Common myeloid progenitor, CD34-positive (primary cell): Measurements from ENCODE around the gene FUT7.

Experiments used
- CTCF ChIA-PET: fragments of 350-600 bp; sonication (Branson Sonifier 250); formaldehyde crosslinking; loops from one replicate; lab custom pipeline; 2021; ENCODE audit warnings: antibody characterized with exemption; lab: Charles Lee
- POLR2A ChIA-PET: fragments of 350-600 bp; sonication (Branson Sonifier 250); formaldehyde crosslinking; loops from one replicate; lab custom pipeline; 2021; ENCODE audit warnings: antibody characterized with exemption; lab: Charles Lee
- DNase-seq, 3 donors: peaks; one replicate each; pipeline versions ENCODE4 v3.0.0 to v3.0.0-alpha.2; 2013
- H3K27ac ChIP-seq, 2 experiments: 1 replicate in 1 of 2; 2 replicates in 1 of 2; pipeline ENCODE4 v1.7.0; 2013; ENCODE audit warnings: inconsistent platforms in 2 of 2, low read length in 2 of 2, mild to moderate bottlenecking in 2 of 2, low read depth in 1 of 2, moderate library complexity in 1 of 2; ENCODE audit not compliant: severe bottlenecking in 2 of 2, insufficient read depth in 1 of 2, poor library complexity in 1 of 2
- H3K27me3 ChIP-seq, 5 experiments: replicated peaks in 2 of 5; 1 replicate in 3 of 5; 2 replicates in 2 of 5; pipeline versions ENCODE4 v1.6.1 to v1.7.0; 2013; ENCODE audit warnings: low read length in 4 of 5, mild to moderate bottlenecking in 2 of 5, moderate library complexity in 2 of 5, inconsistent platforms in 1 of 5; ENCODE audit not compliant: insufficient read depth in 5 of 5, control insufficient read depth in 4 of 5
- H3K36me3 ChIP-seq, 4 experiments: 1 replicate in 2 of 4; 2 replicates in 2 of 4; pipeline versions ENCODE4 v1.6.1 to v1.7.0; 2013; ENCODE audit warnings: low read length in 3 of 4, control low read depth in 1 of 4, mild to moderate bottlenecking in 1 of 4; ENCODE audit not compliant: control insufficient read depth in 4 of 4, insufficient read depth in 4 of 4
- H3K4me1 ChIP-seq, 4 experiments: 1 replicate in 3 of 4; 2 replicates in 1 of 4; pipeline versions ENCODE4 v1.6.1 to v1.7.1; 2013; ENCODE audit warnings: low read length in 3 of 4, mild to moderate bottlenecking in 3 of 4, control low read depth in 1 of 4, inconsistent platforms in 1 of 4, moderate library complexity in 1 of 4; ENCODE audit not compliant: control insufficient read depth in 4 of 4, insufficient read depth in 4 of 4; ENCODE audit errors: control extremely low read depth in 1 of 4
- H3K4me3 ChIP-seq, 7 experiments: 1 replicate in 4 of 7; 2 replicates in 3 of 7; pipeline versions ENCODE4 v1.5.1 to v1.7.0; 2013; ENCODE audit warnings: mild to moderate bottlenecking in 7 of 7, low read length in 6 of 7, moderate library complexity in 6 of 7, inconsistent platforms in 2 of 7, low read depth in 2 of 7, control low read depth in 1 of 7; ENCODE audit not compliant: insufficient read depth in 4 of 7, control insufficient read depth in 1 of 7; ENCODE audit errors: extremely low read depth in 1 of 7
- H3K9me3 ChIP-seq, 5 experiments: 1 replicate in 4 of 5; 2 replicates in 1 of 5; pipeline versions ENCODE4 v1.6.1 to v1.7.1; 2013; ENCODE audit warnings: low read length in 4 of 5, mild to moderate bottlenecking in 2 of 5, inconsistent platforms in 1 of 5, low read depth in 1 of 5, moderate library complexity in 1 of 5; ENCODE audit not compliant: control insufficient read depth in 4 of 5, insufficient read depth in 2 of 5; ENCODE audit errors: control extremely low read depth in 1 of 5
- WGBS: methylation state at CpG from one replicate; pipeline ENCODE4 v1.1.5; 2013; ENCODE audit not compliant: insufficient coverage; 5-methylcytosine and 5-hydroxymethylcytosine counted together

FUT7 gene

DNA sequence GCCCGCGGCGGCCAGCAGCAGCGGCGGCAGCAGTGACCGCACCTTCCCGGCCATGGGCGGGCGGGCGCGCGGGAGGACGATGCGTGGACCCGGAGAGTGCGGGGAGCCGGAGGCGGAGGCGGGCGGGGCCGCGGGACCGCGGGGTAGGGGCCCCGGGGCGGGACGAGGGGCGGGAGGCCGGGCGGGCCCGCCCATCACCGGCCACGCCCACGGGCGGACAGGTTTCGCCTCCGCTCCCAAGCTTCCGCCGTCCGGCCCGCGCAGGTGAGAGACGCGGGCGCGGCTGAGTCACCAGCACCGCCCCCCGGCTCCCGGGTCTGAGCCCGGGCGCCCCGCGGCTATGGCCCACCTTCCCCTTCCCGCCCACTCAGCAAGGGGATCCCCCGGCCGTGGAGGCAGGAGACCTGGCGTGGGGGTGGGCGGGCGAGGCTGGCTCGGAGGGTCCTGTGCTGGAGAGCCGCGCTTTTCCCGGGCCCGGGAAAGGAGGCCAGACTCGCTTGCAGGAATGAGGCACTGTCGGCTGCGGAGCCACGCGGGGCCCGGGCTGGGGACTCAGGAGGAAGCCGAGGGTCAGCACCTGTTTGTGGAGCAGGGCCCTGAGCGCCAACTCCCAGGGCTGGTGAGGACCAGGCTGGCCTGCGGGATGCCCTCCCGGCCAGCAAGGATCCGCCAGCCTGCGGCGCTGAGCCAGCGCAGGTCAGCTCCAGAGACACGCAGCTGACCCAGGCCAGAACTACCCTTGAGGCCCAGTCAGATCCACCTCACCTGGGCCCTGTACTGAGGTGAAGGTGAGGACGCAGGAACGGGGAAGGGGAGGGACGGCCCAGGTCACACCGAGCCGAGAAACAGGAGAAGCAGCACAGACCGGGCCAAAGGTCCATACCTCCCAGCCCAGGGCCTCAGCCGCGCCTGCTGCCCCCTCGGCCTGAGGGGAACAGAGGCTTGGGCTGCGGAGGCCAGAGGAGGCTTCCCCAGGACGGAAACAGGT is 22.4 kb upstream of the FUT7 start, which contains the start of gene ENTPD2:
Gene ENTPD2, minus strand, starts transcription at position 118 of the 988 bp plus-strand sequence. Its CDS starts 64 bp downstream, at position 54.
- H3K36me3 ChIP-seq, result no peaks in the 10 kb centered on the region
- ChIA-PET CTCF (interaction anchor here (7.8 kb wide), 1 partner anchor 14 kb away, joined by 76 read pairs; the partner anchor contains the start of gene SAPCD2), POLR2A (no interaction called here)
- peaks cover 0 to 69% (median 22%) of the 10 kb centered on the region in 5 experiments for H3K27me3 ChIP-seq
- peaks cover 0 to 28% (median 23%) of the 10 kb centered on the region in 4 experiments for H3K4me1 ChIP-seq
- DNase-seq, result peak in 1 of 3 donors; percentile 18
- no peak within 1 kb of the TSS for H3K27ac ChIP-seq
- H3K4me3 ChIP-seq, result peak within 1 kb of the TSS in 5 of 7 experiments; percentile 20 to 52 (median 25)
- WGBS, result 22% methylated on average over 61 of the region's 90 CpGs
- H3K9me3 ChIP-seq, result no peaks in the 10 kb centered on the region

DNA sequence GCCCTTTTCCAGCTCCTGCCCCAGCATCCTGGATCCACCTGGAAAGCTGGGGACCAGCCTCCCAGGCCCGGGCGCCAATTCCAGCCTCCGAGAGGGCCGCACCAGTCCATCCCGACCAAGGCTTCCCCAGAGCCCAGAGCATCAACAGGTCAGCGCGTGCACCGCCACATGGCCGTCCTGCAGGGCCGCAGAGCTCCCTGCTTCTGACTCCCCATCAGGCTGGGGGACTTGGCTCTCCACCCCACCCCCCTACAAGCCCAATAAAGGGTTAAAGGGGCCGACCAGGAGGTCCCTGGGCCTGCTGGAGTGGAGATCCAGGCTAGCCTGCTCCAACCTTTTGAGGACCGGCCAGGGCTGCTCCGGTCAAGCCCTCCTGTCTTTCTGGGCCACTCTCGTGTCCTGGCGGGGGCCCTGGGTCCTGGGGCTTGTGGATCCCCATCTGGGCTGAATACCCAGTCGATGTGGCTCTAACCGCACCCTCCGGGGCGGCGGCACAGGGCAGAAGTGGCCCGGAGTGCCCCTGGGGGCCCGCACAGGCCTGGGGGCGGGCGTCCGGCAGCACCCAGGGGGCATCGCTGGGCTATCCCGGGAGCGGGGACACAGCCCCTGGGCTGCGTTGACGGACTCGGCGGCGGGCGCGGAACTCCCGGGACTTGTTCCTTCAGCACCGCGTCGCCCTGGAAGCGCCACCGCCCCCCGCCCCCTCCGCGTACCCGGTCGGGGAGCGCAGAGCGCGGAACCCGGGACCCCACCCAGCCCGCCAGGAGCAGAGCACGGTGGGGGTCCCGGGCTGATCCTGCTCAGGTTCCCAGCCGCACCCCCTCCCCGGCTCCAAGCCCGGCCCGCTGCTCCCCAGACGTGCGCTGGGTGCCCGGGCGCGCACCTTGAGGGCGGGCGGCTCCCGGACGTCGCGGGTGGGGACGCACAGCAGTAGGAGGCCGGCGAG is 21.4 kb upstream of the FUT7 start:
- Histone ChIP-seq H3K27me3 (peaks cover 0 to 77% (median 24%) of the 10 kb centered on the region in 5 experiments), H3K4me3 (peak overlapping the region in 5 of 7 experiments; percentile 20 to 52 (median 25)), H3K27ac (no peak overlapping the region), H3K4me1 (peaks cover 0 to 21% (median 16%) of the 10 kb centered on the region in 4 experiments), H3K9me3 (no peaks in the 10 kb centered on the region), H3K36me3 (no peaks in the 10 kb centered on the region)
- 4% methylated on average over 49 of the region's 71 CpGs for WGBS
- peak in 1 of 3 donors; percentile 22 for DNase-seq
- CTCF ChIA-PET, result interaction anchor here (0.5 to 1.9 kb wide), 4 partner anchors 8 to 173 kb away, joined by 3 to 11 read pairs (median 6); no protein-coding TSS in a partner anchor
- POLR2A ChIA-PET, result no interaction called here

DNA sequence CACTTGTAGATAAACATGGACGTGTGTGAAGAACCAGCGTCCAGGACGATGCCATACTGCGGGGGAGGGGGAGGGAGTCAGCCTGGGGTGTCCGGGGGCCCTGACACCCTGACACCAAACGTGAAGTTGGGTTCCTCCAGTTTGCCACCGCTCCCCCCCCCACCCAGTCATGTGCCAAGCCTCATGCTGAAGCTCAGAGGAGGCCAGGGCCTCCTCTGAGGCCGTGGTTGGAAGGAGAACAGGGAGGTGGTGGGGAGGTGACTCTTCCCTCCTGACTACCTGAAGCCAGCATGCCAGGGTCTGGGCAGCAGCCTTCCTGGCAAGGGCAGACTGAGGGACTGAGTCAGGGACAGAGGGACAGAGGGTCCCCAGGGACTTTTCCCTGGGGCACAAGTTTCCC is 20.4 kb upstream of the FUT7 start:
- Histone ChIP-seq H3K4me1 (peaks cover 0 to 16% (median 15%) of the 10 kb centered on the region in 4 experiments), H3K4me3 (no peak overlapping the region), H3K36me3 (no peaks in the 10 kb centered on the region), H3K9me3 (no peaks in the 10 kb centered on the region), H3K27me3 (peaks cover 0 to 84% (median 26%) of the 10 kb centered on the region in 5 experiments), H3K27ac (no peak overlapping the region)
- ChIA-PET CTCF (interaction anchor here (0.5 to 1.9 kb wide), 5 partner anchors 9 to 174 kb away, joined by 3 to 11 read pairs (median 4); no protein-coding TSS in a partner anchor), POLR2A (no interaction called here)
- WGBS, result 90% methylated on average over 5 of the region's 8 CpGs
- no peak for DNase-seq

DNA sequence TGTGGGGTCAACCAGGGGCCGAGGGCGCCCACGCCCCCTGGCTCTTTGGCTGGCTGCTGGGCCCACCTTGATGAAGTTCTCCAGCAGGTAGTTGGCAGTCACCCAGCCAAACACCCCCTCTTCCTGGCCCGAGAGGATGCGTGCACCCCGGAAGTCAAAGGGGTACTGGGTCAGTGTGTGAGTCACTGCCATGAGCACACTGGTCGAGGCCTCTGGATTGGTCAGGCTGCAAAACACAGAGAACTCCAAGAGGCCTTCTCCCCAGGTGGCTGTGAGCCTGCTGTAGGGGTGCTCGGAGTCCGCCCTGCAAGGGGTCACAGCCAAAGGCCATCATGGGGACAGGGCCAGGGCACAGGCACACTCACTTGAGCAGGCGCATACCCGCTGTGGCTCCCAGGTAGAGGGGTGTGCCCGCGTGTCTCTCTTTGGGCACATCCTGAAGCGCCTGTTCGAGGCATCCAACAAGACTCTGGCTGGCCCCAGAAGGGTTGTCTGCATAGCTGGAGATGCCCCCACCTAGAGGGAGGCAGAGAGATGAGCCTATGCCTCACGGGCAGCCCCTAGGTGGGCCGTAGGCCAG is 19.3 kb upstream of the FUT7 start:
- WGBS, result 91% methylated on average over 17 of the region's 17 CpGs
- Histone ChIP-seq H3K4me3 (no peak overlapping the region), H3K27me3 (peaks cover 0 to 85% (median 26%) of the 10 kb centered on the region in 5 experiments), H3K36me3 (no peaks in the 10 kb centered on the region), H3K4me1 (peaks cover 0 to 24% (median 21%) of the 10 kb centered on the region in 4 experiments), H3K27ac (no peak overlapping the region), H3K9me3 (no peaks in the 10 kb centered on the region)
- CTCF ChIA-PET, result interaction anchor here (1.9 to 3.5 kb wide), 2 partner anchors 16 to 18 kb away, joined by 11 to 41 read pairs; partner anchors contain the start of gene SAPCD2
- DNase-seq, result no peak
- POLR2A ChIA-PET, result no interaction called here

DNA sequence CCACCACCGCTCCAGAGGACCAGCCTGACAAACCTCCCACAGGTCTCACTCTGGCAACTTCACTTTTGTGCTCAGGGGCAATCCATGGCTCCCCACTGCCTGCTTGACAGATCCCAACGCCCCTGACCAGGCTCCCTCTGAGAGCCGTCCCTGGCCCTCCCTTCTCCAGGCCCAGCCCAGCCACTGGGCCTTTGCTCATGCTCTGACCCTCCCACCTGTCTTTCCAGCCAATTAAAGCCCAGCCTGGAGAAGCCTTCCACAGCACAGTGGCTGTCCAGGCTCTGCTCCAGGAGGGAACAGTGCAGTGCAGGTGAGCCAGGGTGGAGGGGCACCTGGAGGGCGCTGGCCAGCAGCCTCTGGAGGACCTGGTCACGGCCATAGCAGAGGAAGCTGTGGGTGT is 18.7 kb upstream of the FUT7 start:
- Histone ChIP-seq H3K9me3 (no peaks in the 10 kb centered on the region), H3K36me3 (no peaks in the 10 kb centered on the region), H3K4me1 (peaks cover 0 to 28% (median 24%) of the 10 kb centered on the region in 4 experiments), H3K27me3 (peaks cover 0 to 82% (median 26%) of the 10 kb centered on the region in 5 experiments), H3K4me3 (no peak overlapping the region), H3K27ac (no peak overlapping the region)
- ChIA-PET CTCF (interaction anchor here (3.5 kb wide), 1 partner anchor 18 kb away, joined by 41 read pairs; the partner anchor contains the start of gene SAPCD2), POLR2A (no interaction called here)
- 93% methylated on average over 4 of the region's 5 CpGs for WGBS
- DNase-seq, result no peak
